H1 (cell line): ENCODE data around the gene EFCAB6. TPM values are rescaled to one million over a fixed set of nuclear protein-coding genes. Genes with fewer than 3 reads are reported as not detected.

Source experiments
- CTCF ChIA-PET: fragments of 300-600 bp; sonication (Branson Sonifier 250); formaldehyde crosslinking; loops from one replicate; lab custom pipeline; 2021; ENCODE audit not compliant: partially characterized antibody; lab: Charles Lee
- POLR2A ChIA-PET: fragments of 300-600 bp; sonication (Branson Sonifier 250); formaldehyde crosslinking; loops from one replicate; lab custom pipeline; 2021; ENCODE audit warnings: inconsistent platforms; ENCODE audit not compliant: partially characterized antibody; lab: Charles Lee
- DNase-seq, 2 experiments: peaks; one replicate each; pipeline versions ENCODE4 v3.0.0 to v3.0.0-alpha.2; 2010 to 2022; ENCODE audit warnings: low spot score in 2 of 2, low read depth in 1 of 2, mixed read lengths in 1 of 2
- FAIRE-seq: peaks from 2 replicates; lab custom pipeline; 2011; peaks lifted over from hg19 to GRCh38; lab: Jason Lieb, UNC
- H2AFZ ChIP-seq: 2 replicates; pipeline ENCODE4 v1.8.1; 2012; ENCODE audit warnings: low read length, inconsistent platforms
- H2AK5ac ChIP-seq: 2 replicates; pipeline ENCODE4 v1.6.1; 2013; ENCODE audit warnings: low read depth, low read length
- H2BK120ac ChIP-seq: replicated peaks from 2 replicates; pipeline ENCODE3; 2013; ENCODE audit warnings: low read depth, low read length, inconsistent platforms
- H2BK12ac ChIP-seq: 2 replicates; pipeline ENCODE4 v1.6.1; 2013; ENCODE audit warnings: low read depth, low read length
- H2BK15ac ChIP-seq: 2 replicates; pipeline ENCODE4 v1.6.1; 2013; ENCODE audit warnings: low read length
- H2BK20ac ChIP-seq: 2 replicates; pipeline ENCODE4 v1.6.1; 2013; ENCODE audit warnings: low read length
- H2BK5ac ChIP-seq: 2 replicates; pipeline ENCODE4 v1.6.1; 2013; ENCODE audit warnings: low read depth, low read length
- H3K14ac ChIP-seq: 2 replicates; pipeline ENCODE4 v1.6.1; 2013; ENCODE audit warnings: inconsistent platforms; ENCODE audit not compliant: insufficient read length
- H3K18ac ChIP-seq: 2 replicates; pipeline ENCODE4 v1.6.1; 2013; ENCODE audit warnings: low read length; ENCODE audit errors: extremely low read depth
- H3K23ac ChIP-seq: 2 replicates; pipeline ENCODE4 v1.6.1; 2013; ENCODE audit warnings: inconsistent platforms; ENCODE audit not compliant: insufficient read length
- H3K23me2 ChIP-seq: 2 replicates; pipeline ENCODE4 v1.6.1; 2013; ENCODE audit warnings: low read depth, low read length
- H3K27ac ChIP-seq: 2 replicates; pipeline ENCODE4 v1.6.1; 2011; ENCODE audit warnings: low read depth, low read length, inconsistent platforms
- H3K27me3 ChIP-seq, 4 experiments: replicated peaks in 1 of 4; 1 replicate in 1 of 4; 2 replicates in 3 of 4; pipeline versions ENCODE4 v1.6.1 to v1.8.1; 2011 to 2013; ENCODE audit warnings: low read length in 3 of 4, mild to moderate bottlenecking in 3 of 4, inconsistent platforms in 2 of 4, mixed read lengths in 2 of 4, moderate library complexity in 1 of 4; ENCODE audit not compliant: control insufficient read depth in 3 of 4, insufficient read depth in 3 of 4; ENCODE audit errors: extremely low read depth in 1 of 4
- H3K36me3 ChIP-seq, 4 experiments: 2 replicates each; pipeline versions ENCODE4 v1.6.1 to v1.8.1; 2011 to 2013; ENCODE audit warnings: mild to moderate bottlenecking in 4 of 4, low read length in 3 of 4, moderate library complexity in 2 of 4, control low read depth in 1 of 4, inconsistent platforms in 1 of 4; ENCODE audit not compliant: insufficient read depth in 4 of 4, control insufficient read depth in 2 of 4
- H3K4ac ChIP-seq: replicated peaks from 2 replicates; pipeline ENCODE3; 2013; ENCODE audit warnings: low read length, low read depth, mixed read lengths, inconsistent platforms; ENCODE audit not compliant: insufficient read length
- H3K4me1 ChIP-seq, 4 experiments: replicated peaks in 1 of 4; 1 replicate in 1 of 4; 2 replicates in 3 of 4; pipeline versions ENCODE4 v1.6.1 to v1.8.1; 2011 to 2013; ENCODE audit warnings: low read length in 3 of 4, inconsistent platforms in 2 of 4, mixed read lengths in 1 of 4; ENCODE audit not compliant: insufficient read depth in 4 of 4, control insufficient read depth in 3 of 4
- H3K4me2 ChIP-seq, 2 experiments: 2 replicates each; pipeline versions ENCODE4 v1.6.1 to v1.8.1; 2011 to 2013; ENCODE audit warnings: low read depth in 2 of 2, low read length in 2 of 2, control low read depth in 1 of 2, inconsistent platforms in 1 of 2, mild to moderate bottlenecking in 1 of 2; ENCODE audit not compliant: insufficient read depth in 1 of 2
- H3K4me3 ChIP-seq, 4 experiments: fragments of 200-600, 300-600 bp in 1 of 4; sonication (generic), shearing (Covaris generic), sonication (Bioruptor Twin) in 1 of 4; 2 replicates each; pipeline versions ENCODE4 v1.5.1 to v1.8.1; 2011 to 2016; ENCODE audit warnings: low read length in 4 of 4, low read depth in 3 of 4, control low read depth in 2 of 4, inconsistent platforms in 2 of 4, mild to moderate bottlenecking in 2 of 4, mixed read lengths in 1 of 4, moderate library complexity in 1 of 4; ENCODE audit not compliant: insufficient read depth in 2 of 4; ENCODE audit errors: extremely low read depth in 1 of 4
- H3K56ac ChIP-seq: replicated peaks from 2 replicates; pipeline ENCODE3; 2013; ENCODE audit warnings: low read depth, mild to moderate bottlenecking, mixed read lengths, low read length, inconsistent platforms; ENCODE audit not compliant: insufficient read length
- H3K79me1 ChIP-seq: 2 replicates; pipeline ENCODE4 v1.6.1; 2013; ENCODE audit warnings: low read depth, low read length, control low read depth
- H3K79me2 ChIP-seq, 2 experiments: 2 replicates each; pipeline versions ENCODE4 v1.6.1 to v1.8.1; 2012 to 2013; ENCODE audit warnings: low read length in 2 of 2, mild to moderate bottlenecking in 2 of 2, inconsistent platforms in 1 of 2; ENCODE audit not compliant: insufficient read depth in 2 of 2, control insufficient read depth in 1 of 2
- H3K9ac ChIP-seq, 4 experiments: replicated peaks in 1 of 4; 1 replicate in 1 of 4; 2 replicates in 3 of 4; pipeline versions ENCODE4 v1.6.1 to v1.8.1; 2011 to 2013; ENCODE audit warnings: low read depth in 3 of 4, low read length in 3 of 4, control low read depth in 2 of 4, mild to moderate bottlenecking in 2 of 4, moderate library complexity in 2 of 4, inconsistent platforms in 1 of 4; ENCODE audit errors: extremely low read depth in 1 of 4
- H3K9me3 ChIP-seq, 2 experiments: 2 replicates each; pipeline versions ENCODE4 v1.6.1 to v1.8.1; 2012 to 2013; ENCODE audit warnings: mild to moderate bottlenecking in 2 of 2, moderate library complexity in 2 of 2, control low read depth in 1 of 2, inconsistent platforms in 1 of 2, low read depth in 1 of 2, low read length in 1 of 2, mixed read lengths in 1 of 2; ENCODE audit not compliant: insufficient read depth in 2 of 2
- H4K20me1 ChIP-seq, 2 experiments: replicated peaks in 1 of 2; 2 replicates each; pipeline versions ENCODE3 to v1.8.1; 2011 to 2013; ENCODE audit warnings: inconsistent platforms in 2 of 2, low read length in 2 of 2, mild to moderate bottlenecking in 1 of 2; ENCODE audit not compliant: insufficient read depth in 2 of 2, control insufficient read depth in 1 of 2
- H4K5ac ChIP-seq: 2 replicates; pipeline ENCODE4 v1.6.1; 2013; ENCODE audit warnings: low read length, low read depth, mixed read lengths, inconsistent platforms; ENCODE audit not compliant: insufficient read length
- H4K8ac ChIP-seq: 2 replicates; pipeline ENCODE4 v1.8.0; 2013; ENCODE audit warnings: mild to moderate bottlenecking, moderate library complexity, low read length, inconsistent platforms; ENCODE audit not compliant: insufficient read depth; ENCODE audit errors: extremely low read depth
- H4K91ac ChIP-seq: replicated peaks from 2 replicates; pipeline ENCODE3; 2013; ENCODE audit warnings: low read length, mixed read lengths, inconsistent platforms; ENCODE audit not compliant: insufficient read length
- KDM4A ChIP-seq: IDR thresholded peaks from one replicate; pipeline ENCODE4 v1.7.1; 2012; ENCODE audit warnings: low read depth, mild to moderate bottlenecking, moderate library complexity, low read length, inconsistent platforms; ENCODE audit not compliant: severe bottlenecking
- NRF1 ChIP-seq: IDR thresholded peaks from 2 replicates; pipeline ENCODE4 v1.6.1; 2011; ENCODE audit warnings: mild to moderate bottlenecking, low read depth, low read length, improper control_type of control experiment
- POLR2AphosphoS5 ChIP-seq: IDR thresholded peaks from 2 replicates; pipeline ENCODE4 v1.6.1; 2011; ENCODE audit warnings: low read depth, low read length
- RAD21 ChIP-seq, 2 experiments: IDR thresholded peaks in 1 of 2; conservative IDR thresholded peaks in 1 of 2; 2 replicates each; pipeline ENCODE4 v1.6.1; 2011; ENCODE audit warnings: low read depth in 2 of 2, low read length in 2 of 2, improper control_type of control experiment in 1 of 2, inconsistent platforms in 1 of 2, mild to moderate bottlenecking in 1 of 2, moderate library complexity in 1 of 2
- SAP30 ChIP-seq: fragments of 300-600 bp; sonication (generic); IDR thresholded peaks from 2 replicates; pipeline ENCODE4 v1.7.1; 2012; ENCODE audit warnings: low read length, moderate library complexity, mild to moderate bottlenecking, inconsistent platforms; ENCODE audit not compliant: insufficient read depth, insufficient replicate concordance
- SIX5 ChIP-seq: IDR thresholded peaks from 2 replicates; pipeline ENCODE4 v1.6.1; 2011; ENCODE audit warnings: mild to moderate bottlenecking, low read depth, low read length
- SRF ChIP-seq: IDR thresholded peaks from 2 replicates; pipeline ENCODE4 v1.6.1; 2011; ENCODE audit warnings: mild to moderate bottlenecking, low read depth, low read length, moderate library complexity
- TBP ChIP-seq: IDR thresholded peaks from 2 replicates; pipeline ENCODE4 v1.6.1; 2011; ENCODE audit warnings: low read depth, low read length, improper control_type of control experiment
- WGBS, 2 experiments: shearing (Covaris generic) in 1 of 2; methylation state at CpG; one replicate each; pipeline versions ENCODE4 v1.1.6 to v1.1.7; 2013 to 2015; ENCODE audit warnings: low lambda C conversion rate in 2 of 2, mixed read lengths in 2 of 2, inconsistent platforms in 1 of 2, low coverage in 1 of 2, missing lambda C conversion rate in 1 of 2; ENCODE audit not compliant: insufficient replicate concordance in 2 of 2, insufficient coverage in 1 of 2, insufficient read length in 1 of 2; ENCODE audit errors: extremely low coverage in 1 of 2, missing lambda C conversion rate in 1 of 2; 5-methylcytosine and 5-hydroxymethylcytosine counted together
- polyA plus RNA-seq, 7 experiments: library from polyadenylated mRNA; depleted of rRNA in 3 of 7; stranded (reverse) in 5 of 7; unstranded in 2 of 7; fragments of >200 nt in 5 of 7; fragments of 200-250 nt in 2 of 7; gene quantifications; 1 replicate in 5 of 7; 2 replicates in 1 of 7; 4 replicates in 1 of 7; pipeline versions ENCODE4 v1.2.1 to v1.2.3, GENCODE V29; 2011 to 2013; ENCODE audit warnings: missing spikeins in 2 of 7, mixed read lengths in 2 of 7
- total RNA-seq: library from RNA; stranded (reverse); fragmentation: NEBNext Ultra II Directional; extraction: Animal tissue kit (Norgen Biotek cat#: 25700); gene quantifications from 2 replicates; pipeline ENCODE4 v1.2.1, GENCODE V29; 2021

Gene EFCAB6
- total and polyA plus RNA-seq, 2 of the 8 experiments (the other 6 are each of a cell fraction or from before 2014, with no cell fraction given), result 0.32 to 1.7 TPM

- Histone ChIP-seq H3K79me2 (no peaks in the 10 kb centered on the region), H2AFZ (no peak overlapping the region), H3K9me3 (no peaks in the 10 kb centered on the region), H3K4me1 (no peaks in the 10 kb centered on the region; a peak in 2 of 7 replicates), H4K91ac (peak overlapping the region; percentile 27), H3K14ac (no peak overlapping the region), H4K8ac (peak overlapping the region; percentile 5; the same call in 1 of the 2 replicates), H3K56ac (no peak overlapping the region), H3K4me2 (no peak overlapping the region), H3K27me3 (no peaks in the 10 kb centered on the region), H3K18ac (no peak overlapping the region), H3K23me2 (no peaks in the 10 kb centered on the region; the same call in 1 of the 2 replicates), H3K4ac (no peak overlapping the region), H2BK15ac (no peak overlapping the region), H2BK12ac (no peak overlapping the region), H4K20me1 (no peaks in the 10 kb centered on the region), H3K36me3 (no peaks in the 10 kb centered on the region), H3K4me3 (no peak overlapping the region), H2BK5ac (no peak overlapping the region), H3K23ac (no peak overlapping the region), H3K79me1 (no peaks in the 10 kb centered on the region), H3K27ac (no peak overlapping the region), H2AK5ac (no peak overlapping the region), H2BK120ac (no peak overlapping the region), H2BK20ac (no peak overlapping the region), H3K9ac (no peak overlapping the region), H4K5ac (no peak overlapping the region)
- DNase-seq (no peak), FAIRE-seq (no peak)
- ChIA-PET POLR2A (no interaction called here), CTCF (interaction anchor here (1.4 kb wide), 1 partner anchor 10 kb away, joined by 5 read pairs; no protein-coding TSS in a partner anchor)
- TF ChIP-seq SIX5, result no peak
- no peak for TF ChIP-seq POLR2AphosphoS5
- TF ChIP-seq NRF1, result no peak
- no peak for TF ChIP-seq KDM4A
- no peak for TF ChIP-seq SAP30
- no peak for TF ChIP-seq RAD21 (IDR thresholded peaks at IDR 0.05 in 1 of 2, conservative IDR thresholded peaks at IDR 0.05 in 1 of 2; ENCODE audit: low read depth in 2 of 2, low read length in 2 of 2)
- TF ChIP-seq TBP, result no peak
- TF ChIP-seq SRF, result no peak
- WGBS, 2 experiments, result 92% methylated on average over 7 of the region's 7 CpGs; no CpG with 5 or more reads in 1 of the 2 experiments
These were observed 285.9 kb downstream of the EFCAB6 start for GRCh38 chr22:43526117-43526655.
